HG02943 (cell line): ENCODE results near the gene GMDS.
"Not testable (repeated sequence)": the region's sequence is repeated elsewhere in the genome, so short reads cannot be mapped to it uniquely, and the experiment has no call there.

ENCODE experiments used
- ATAC-seq: cut with Tn5 transposase; IDR thresholded peaks from one replicate; pipeline ENCODE4 v1.9.1; 2021; ENCODE audit warnings: mild to moderate bottlenecking, low read depth, moderate library complexity; ENCODE audit not compliant: unreplicated experiment

Gene GMDS

DNA sequence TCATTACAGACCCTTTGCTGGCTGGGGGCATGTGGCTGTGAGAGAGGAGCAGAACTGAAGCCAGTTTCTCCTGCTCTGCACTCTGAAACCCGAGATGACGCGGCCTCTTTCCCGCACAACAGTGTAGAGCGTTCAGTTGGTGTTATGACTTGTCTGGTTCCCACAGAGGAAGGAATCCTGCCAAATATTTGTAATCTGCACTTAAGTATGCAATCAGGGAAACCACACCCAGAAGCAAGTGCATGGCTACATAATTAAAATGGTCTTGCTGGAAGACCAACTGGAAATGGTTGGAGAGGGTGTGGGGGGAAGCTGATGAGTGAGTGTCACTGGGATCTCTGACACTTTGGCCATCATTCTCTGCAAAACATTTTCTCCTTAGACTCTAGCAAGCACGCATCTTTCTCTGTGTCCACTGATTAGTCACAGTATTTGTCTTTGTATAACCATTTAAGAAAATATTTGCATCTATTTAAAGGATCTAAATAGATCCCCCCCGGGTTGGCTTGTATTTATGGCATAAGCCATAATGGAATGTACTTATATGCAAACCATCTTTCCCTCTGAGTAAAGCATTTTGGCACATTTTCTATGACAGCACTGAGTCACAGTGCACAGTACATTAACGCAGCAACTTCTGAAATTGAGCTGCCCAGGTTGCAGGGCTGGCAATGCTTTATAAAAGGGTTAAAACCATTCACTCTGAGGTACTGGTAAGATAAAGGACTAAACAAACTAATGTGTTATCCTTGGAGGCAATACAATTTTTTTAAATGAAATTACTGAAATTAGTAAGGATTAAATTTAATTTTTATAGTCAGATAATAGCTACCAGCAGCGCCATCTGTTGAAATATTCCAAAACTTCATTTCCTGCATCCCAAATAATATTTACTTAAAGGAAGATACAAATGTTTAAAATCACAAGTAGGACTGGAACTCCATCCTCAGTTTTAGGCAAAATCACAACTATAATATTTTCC, 559.0 kb downstream of the GMDS start:
- no peak for ATAC-seq

- no peak for ATAC-seq
These were observed 565.7 kb downstream of the GMDS start for GRCh38 chr6:1679688-1680068.

DNA sequence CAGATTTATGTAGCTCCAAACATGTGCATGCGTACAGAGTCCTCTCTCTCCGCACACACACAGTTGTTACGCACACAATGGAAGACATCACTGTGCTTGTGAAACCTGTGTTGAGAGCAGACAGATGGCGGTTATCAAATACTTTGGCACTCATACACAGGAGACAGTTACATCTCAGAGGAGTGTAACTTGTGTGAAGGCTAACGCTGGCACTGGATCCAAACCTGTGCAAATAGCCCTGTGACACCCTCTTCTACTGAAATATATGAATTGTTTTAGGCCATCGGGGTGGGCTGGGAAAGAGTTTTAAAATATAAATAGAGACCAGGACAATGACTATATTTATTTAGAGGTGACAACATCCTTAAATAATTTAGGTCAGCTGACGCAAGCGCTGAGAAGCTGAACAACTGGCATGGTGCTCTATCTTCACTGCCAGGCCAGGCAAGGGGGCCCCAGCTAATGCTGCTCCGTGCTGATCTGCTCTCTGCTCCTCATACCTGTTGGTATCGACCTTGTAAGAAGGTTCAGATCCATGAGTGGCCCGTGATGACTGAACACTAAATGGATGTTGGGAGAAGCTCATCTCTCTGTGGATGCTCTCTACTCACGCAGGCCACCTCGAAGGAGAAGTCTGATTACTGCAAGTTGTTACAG, 566.2 kb downstream of the GMDS start:
- no peak for ATAC-seq

GRCh38 chr6:1678201-1678600, 567.2 kb downstream of the GMDS start:
- no peak for ATAC-seq

GRCh38 chr6:1672379-1672778, 573.0 kb downstream of the GMDS start:
- ATAC-seq, result no peak

DNA sequence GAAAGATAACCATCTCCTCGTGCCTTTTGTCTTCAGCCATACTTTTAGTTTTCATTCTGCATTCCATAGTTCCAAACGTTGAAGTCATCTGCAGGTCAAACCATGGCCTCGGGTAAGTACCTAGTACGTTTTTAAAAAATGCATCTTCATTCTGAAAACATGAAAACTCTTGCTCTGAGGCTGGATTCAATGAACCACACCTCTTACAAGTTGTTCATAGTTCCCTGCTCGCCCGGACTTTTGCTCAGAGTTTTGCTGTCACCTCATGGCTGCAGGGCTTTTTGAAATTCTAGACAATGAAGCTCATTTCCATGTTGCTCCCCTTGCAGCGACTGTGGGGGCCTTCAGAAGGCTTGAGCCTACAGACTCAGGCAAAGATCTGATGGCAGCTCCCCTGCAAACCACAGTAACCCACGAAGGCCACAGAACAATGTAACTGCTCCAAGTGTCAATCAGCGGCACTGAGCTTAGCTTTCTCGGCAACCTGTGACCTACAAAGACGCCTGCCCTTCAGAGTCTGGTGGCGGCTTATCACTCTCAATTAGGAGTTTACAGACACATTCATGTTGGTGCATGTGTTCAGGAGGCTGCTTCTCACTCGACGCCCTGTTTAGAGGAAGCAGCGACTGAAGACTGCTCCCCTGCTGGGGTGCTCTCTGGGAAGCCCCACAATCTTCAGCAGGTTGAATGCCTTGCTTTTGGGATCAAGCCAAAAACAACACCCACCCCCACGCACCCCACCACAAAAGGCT, 574.5 kb downstream of the GMDS start:
- ATAC-seq, result no peak

DNA sequence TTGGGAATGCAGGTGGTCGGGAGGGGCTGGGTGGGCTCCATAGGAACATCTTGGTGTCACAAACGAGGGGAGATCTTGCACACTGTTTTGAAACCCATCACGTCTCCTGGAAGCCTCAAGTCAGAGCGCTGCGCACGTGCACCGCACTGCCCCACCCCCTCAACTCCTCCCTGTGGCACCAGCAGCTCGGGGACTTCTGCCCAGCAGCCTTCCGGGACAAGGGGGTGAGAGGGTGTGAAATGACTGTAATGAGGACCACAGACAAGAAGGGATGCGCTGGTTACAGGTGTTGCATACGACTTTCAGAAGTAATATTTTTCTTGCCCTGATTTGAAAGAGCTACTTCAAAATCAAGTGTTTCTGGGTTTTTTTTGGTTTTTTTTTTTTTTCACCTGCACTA, 575.4 kb downstream of the GMDS start:
- ATAC-seq, result no peak

DNA sequence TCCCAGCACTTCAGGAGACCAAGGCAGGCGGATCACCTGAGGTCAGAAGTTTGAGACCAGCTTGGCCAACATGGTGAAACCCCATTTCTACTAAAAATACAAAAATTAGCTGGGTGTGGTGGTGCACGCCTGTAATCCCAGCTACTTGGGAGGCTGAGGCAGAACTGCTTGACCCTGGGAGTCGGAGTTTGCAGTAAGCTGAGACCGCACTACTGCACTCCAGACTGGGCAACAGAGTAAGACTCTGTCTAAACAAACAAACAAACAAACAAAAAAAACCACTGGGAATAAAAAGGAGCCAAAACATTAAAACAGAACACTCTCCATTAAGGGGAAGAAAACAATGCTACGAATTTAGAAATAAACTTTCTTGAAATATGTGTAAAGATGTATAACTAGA, 576.9 kb downstream of the GMDS start:
- ATAC-seq, result not testable (repeated sequence)

- ATAC-seq, result no peak
These were observed 577.6 kb downstream of the GMDS start for GRCh38 chr6:1667805-1668175.

GRCh38 chr6:1667012-1667804, 578.2 kb downstream of the GMDS start:
- ATAC-seq, result no peak

DNA sequence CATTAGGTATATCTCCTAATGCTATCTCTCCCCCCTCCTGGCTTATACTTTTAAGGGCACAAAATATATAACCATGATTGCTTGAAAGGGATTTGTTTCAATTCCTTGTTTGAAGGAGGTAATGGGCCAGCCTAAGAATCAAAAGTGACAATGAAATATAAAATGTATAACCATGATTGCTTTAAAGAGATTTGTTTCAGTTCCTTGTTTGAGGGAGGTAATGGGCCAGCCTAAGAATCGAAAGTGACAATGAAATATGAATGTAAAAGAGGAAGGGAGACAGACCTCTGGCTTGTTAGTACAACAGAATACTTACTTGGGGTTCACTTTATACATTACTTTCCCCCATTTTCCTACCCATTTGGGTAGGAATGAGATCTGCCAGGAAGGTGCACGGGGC, 580.2 kb downstream of the GMDS start:
- peak; percentile 94 for ATAC-seq

DNA sequence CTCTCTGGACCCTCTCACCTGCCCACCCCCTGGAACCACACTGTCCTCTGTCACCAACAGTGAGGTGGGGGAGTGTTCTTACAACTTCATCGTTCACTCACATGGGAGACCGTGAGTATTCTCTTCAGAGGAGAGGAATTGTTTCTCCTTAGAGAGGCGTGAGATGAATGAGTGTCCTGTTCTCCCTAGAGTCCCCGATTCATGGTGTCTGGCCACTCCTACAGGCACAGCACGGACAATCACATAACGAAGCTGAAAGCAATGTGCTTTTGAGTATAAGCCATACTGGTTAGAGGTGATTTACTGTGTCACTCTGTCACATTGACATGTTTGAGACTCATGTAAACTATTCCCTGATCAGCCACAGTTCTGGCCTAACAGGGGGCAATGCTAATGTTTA, 581.1 kb downstream of the GMDS start:
- no peak for ATAC-seq

DNA sequence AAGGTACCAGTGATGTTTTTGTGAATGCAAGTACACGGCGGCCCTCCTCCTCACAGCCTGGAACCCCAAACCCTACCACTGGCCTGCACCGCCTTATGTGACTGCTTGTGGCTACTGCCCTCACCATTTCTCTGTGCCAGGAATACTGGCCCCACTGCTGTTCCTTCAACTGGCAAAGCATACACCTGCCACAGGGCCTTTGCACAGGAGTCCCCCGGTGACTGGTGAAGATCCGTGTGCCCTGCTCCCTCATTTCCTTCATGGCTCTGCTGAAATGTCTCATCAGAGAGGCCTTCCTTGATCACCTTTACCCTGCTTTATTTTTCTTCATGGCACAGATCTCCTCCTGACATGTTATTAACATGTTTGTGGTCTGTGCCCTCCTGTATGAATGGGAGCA, 581.9 kb downstream of the GMDS start:
- no peak for ATAC-seq

DNA sequence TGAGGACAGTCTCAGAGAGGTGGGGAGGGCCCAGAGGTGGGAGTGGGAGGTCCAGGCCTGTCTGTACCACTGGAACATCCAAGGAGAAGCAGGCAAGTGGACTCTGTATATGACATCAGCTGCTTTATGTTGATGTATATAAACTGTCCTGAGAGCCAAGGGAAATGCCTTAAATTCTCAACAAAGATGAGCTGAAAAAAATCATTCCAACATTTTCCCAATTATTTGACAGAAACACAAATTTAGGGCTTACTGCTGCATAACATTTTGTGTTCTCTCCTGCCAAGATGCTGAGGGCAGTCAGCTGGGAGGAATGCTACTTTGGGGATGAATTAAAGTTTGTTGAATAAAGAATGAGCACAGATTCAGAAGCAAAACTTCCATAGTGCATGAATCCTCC, 582.9 kb downstream of the GMDS start:
- ATAC-seq, result no peak

GRCh38 chr6:1659816-1660215, 585.6 kb downstream of the GMDS start:
- no peak for ATAC-seq

DNA sequence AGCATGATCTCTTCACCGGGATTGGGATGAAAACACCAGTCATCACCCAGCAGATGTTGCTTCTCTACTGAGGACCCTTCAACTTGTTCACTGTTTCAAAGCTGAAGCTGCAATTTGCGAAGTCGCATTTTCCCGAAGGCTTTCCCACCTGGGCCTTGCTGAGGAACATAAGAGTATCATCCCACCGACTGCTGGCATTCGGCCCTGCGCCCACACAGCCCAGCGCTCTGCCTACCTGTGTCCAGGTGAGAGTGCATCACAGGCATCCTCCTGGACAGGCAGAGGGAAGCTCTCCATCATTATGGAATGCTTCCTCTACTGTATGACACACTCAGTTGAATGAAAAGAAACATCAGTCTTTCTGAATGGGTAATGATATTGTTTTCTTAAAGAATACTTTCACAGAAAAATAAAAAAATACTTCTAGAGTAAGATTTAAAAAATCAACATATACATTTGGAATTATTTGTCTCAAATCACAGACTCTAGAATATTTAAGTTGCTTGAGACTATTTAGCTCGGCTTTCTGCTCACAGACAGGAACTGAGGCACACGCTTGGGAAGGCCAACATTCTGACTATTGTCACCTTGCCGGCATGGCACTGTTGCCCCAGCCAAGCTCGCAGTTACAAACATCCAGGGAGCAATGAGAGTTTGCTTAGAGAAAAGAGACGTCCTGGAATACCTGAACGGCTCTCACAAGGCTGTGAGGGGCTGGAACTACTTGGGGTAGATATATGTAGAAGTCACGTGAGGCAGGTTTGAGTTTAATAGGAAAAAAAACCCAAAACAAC, 587.0 kb downstream of the GMDS start:
- no peak for ATAC-seq

GRCh38 chr6:1657771-1658165, 587.6 kb downstream of the GMDS start:
- no peak for ATAC-seq

GRCh38 chr6:1657116-1657770, 588.2 kb downstream of the GMDS start:
- no peak for ATAC-seq

DNA sequence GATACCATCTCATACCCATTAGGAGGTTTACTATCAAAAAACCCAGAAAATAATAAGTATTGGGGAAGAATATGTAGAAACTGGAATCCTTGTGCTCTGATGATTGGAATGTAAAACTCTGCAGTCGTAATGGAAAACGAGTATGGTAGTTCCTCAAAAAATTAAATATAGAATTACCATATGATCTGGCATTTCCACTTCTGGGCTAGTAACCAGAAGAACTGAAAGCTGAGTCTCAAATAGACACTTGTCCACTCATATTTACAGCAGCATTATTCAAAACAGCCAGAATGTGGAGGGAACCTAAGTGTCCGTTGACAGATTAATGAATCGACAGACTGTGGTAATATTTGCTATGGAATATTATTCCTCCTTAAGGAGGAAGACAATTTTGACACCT, 591.4 kb downstream of the GMDS start:
- no peak for ATAC-seq
